Panc1 (cell line): ENCODE data around the gene RUFY2.

Experiments
- CTCF ChIP-seq: fragments of 450-650 bp; IDR thresholded peaks from 2 replicates; pipeline ENCODE4 v1.5.1; 2017; ENCODE audit warnings: mild to moderate bottlenecking
- POLR2AphosphoS5 ChIP-seq: IDR thresholded peaks from 2 replicates; pipeline ENCODE4 v1.6.1; 2012; ENCODE audit warnings: mild to moderate bottlenecking, low read depth, low read length, moderate library complexity
- REST ChIP-seq, 2 experiments: IDR thresholded peaks; 2 replicates each; pipeline ENCODE4 v1.6.1; 2011 to 2012; ENCODE audit warnings: low read depth in 2 of 2, control low read depth in 1 of 2, low read length in 1 of 2, mild to moderate bottlenecking in 1 of 2, moderate library complexity in 1 of 2; ENCODE audit not compliant: insufficient read depth in 1 of 2
- TCF7L2 ChIP-seq: IDR thresholded peaks from 2 replicates; pipeline ENCODE4 v1.6.1; 2011; ENCODE audit warnings: mild to moderate bottlenecking, low read depth, low read length, inconsistent platforms

GRCh38 chr10:68318331-68319059 is 88.6 kb downstream of the RUFY2 start:
- no peak for TF ChIP-seq CTCF
- no peak for TF ChIP-seq REST (IDR thresholded peaks at IDR 0.05; ENCODE audit: insufficient read depth in 1 of 2, low read depth in 2 of 2, low read length in 1 of 2)
- no peak for TF ChIP-seq POLR2AphosphoS5
- no peak for TF ChIP-seq TCF7L2
